ENCODE data around the gene PPP4R3B.

DNA sequence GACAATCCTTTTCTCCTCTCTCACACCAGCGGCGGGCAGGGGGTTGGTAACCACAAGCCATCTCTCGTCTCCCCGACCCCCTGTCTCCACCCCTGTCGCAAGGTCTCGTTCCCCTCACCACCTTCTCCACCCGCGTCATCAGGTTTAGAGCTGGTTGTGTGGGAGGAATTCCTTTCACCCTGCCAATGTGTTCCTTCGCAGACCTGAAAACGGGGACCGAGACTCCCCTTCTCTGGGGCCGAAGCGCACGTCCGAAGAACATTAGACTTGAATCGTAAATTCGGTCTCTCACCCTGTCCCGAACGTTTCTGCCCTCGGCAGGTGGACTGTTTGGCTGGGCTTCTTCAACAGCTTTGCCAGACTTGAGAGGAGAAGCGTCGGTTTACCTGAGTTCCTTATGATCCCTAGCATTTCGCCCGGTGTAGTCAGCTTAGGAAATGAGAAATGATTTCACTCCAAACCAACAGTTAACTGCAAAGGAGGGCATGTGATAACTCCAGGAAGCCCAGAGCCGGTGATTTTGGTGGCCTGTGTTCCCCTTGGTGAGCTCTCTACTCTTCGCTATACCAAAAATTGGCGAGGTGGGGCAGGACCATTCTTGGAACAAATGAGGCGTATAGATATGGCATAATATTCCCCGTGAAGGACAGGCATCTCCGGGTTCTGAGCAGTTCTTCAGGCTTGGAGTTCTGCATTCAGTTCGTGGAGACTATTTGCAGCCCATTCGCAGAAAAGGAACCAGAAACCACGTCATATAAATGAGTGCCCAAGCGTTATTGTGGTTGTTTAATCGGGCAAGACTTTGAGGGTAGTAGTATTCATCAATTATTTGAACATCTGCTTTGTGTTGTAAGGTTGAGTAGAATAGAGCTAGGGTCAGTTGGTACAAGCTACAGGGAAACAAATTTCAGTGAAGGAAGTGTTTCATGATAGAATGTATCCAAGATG, 97.2 kb downstream of the PPP4R3B start:
- TF ChIP-seq, protein P1, sequence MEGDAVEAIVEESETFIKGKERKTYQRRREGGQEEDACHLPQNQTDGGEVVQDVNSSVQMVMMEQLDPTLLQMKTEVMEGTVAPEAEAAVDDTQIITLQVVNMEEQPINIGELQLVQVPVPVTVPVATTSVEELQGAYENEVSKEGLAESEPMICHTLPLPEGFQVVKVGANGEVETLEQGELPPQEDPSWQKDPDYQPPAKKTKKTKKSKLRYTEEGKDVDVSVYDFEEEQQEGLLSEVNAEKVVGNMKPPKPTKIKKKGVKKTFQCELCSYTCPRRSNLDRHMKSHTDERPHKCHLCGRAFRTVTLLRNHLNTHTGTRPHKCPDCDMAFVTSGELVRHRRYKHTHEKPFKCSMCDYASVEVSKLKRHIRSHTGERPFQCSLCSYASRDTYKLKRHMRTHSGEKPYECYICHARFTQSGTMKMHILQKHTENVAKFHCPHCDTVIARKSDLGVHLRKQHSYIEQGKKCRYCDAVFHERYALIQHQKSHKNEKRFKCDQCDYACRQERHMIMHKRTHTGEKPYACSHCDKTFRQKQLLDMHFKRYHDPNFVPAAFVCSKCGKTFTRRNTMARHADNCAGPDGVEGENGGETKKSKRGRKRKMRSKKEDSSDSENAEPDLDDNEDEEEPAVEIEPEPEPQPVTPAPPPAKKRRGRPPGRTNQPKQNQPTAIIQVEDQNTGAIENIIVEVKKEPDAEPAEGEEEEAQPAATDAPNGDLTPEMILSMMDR (optimal IDR thresholded peaks at IDR 0.05 in 1 of 3, IDR thresholded peaks at IDR 0.05 in 1 of 3, conservative IDR thresholded peaks at IDR 0.05 in 1 of 3; ENCODE audit: extremely low read depth in 1 of 3, insufficient read depth in 2 of 3, low read length in 3 of 3) = no peak
- TF ChIP-seq EZH2 (IDR thresholded peaks at IDR 0.05; ENCODE audit: low read length) = no peak
